ENCODE results near the gene LRRC75B. TPM values are rescaled to one million over a fixed set of nuclear protein-coding genes. Genes with fewer than 3 reads are reported as not detected.

The LRRC75B gene
- total RNA-seq, 1 experiment from 2014 or later: 18.1 TPM

DNA sequence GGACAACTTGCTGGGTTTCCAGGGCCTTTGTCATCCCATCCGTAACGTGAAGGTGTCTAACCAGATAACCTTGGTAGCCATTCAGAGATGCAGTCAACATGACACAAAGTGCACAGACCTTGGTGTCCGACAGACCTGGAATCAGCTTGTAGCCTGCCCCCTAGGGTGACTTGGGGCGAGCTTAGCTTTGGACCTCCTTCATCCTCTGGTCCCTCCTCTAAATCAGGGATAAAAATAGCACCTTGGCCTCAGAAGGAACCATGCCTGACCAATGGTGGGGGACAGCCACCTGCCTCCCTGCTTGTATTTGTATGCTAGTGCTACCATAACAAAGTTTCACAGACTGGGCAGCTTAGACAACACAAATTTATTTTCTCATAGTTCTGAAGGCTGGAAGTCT, 33.4 kb downstream of the LRRC75B start:
- H3K27ac Mint-ChIP-seq: no peak overlapping the region
- Histone ChIP-seq H3K23ac (ENCODE audit: insufficient read length, low read depth, low read length) (no peak overlapping the region), H4K5ac (ENCODE audit: insufficient read length, low read depth, low read length) (no peak overlapping the region), H4K91ac (ENCODE audit: insufficient read length, low read depth, low read length) (no peak overlapping the region), H2AFZ (ENCODE audit: low read length) (no peak overlapping the region), H3K4me2 (ENCODE audit: insufficient read depth, insufficient read length, low read length) (no peak overlapping the region), H3K27me3 (ENCODE audit: insufficient read depth, low read length) (no peaks in the 10 kb centered on the region), H3K9me3 (ENCODE audit: control insufficient read depth, low read depth, low read length) (no peaks in the 10 kb centered on the region), H4K8ac (replicated peaks; ENCODE audit: insufficient read length, low read depth, low read length) (no peak overlapping the region), H3K23me2 (ENCODE audit: insufficient read length, low read depth, low read length, poor library complexity, severe bottlenecking) (peaks cover 12% of the 10 kb centered on the region), H2BK12ac (ENCODE audit: insufficient read length, low read depth, low read length) (no peak overlapping the region), H3K4ac (ENCODE audit: low read depth, low read length) (no peak overlapping the region), H3K56ac (ENCODE audit: insufficient read length, low read depth, low read length) (no peak overlapping the region), H3K79me2 (ENCODE audit: insufficient read depth, low read length) (peaks cover 59% of the 10 kb centered on the region; the same call in 1 of the 2 replicates), H3K9ac (ENCODE audit: extremely low read depth, insufficient read length, low read length) (no peak overlapping the region), H2BK15ac (ENCODE audit: low read depth, low read length) (no peak overlapping the region), H4K20me1 (ENCODE audit: control insufficient read depth, insufficient read depth, insufficient read length) (peaks cover 2% of the 10 kb centered on the region), H2BK120ac (ENCODE audit: low read depth, low read length, poor library complexity, severe bottlenecking) (no peak overlapping the region), H3K14ac (ENCODE audit: insufficient read depth, low read length) (no peak overlapping the region), H2BK5ac (ENCODE audit: insufficient read length, low read length) (no peak overlapping the region), H2BK20ac (ENCODE audit: low read depth, low read length, poor library complexity, severe bottlenecking) (no peak overlapping the region), H3T11ph (ENCODE audit: low read length) (no peak overlapping the region), H3K79me1 (ENCODE audit: insufficient read depth, low read depth, low read length, poor library complexity, severe bottlenecking) (peaks cover 4% of the 10 kb centered on the region), H2AK5ac (ENCODE audit: insufficient read length, low read length) (no peak overlapping the region), H3K4me1 (ENCODE audit: insufficient read depth, low read length) (peaks cover 3% of the 10 kb centered on the region; the same call in 1 of the 2 replicates), H3K18ac (ENCODE audit: insufficient read length, low read depth, low read length) (no peak overlapping the region), H3K27ac (ENCODE audit: insufficient read length, low read depth, low read length) (no peak overlapping the region)
- no peak for DNase-seq
- H3K4me1 Mint-ChIP-seq: peaks cover 7 to 13% of the 10 kb centered on the region in 2 experiments
- peaks cover 40 to 59% (median 56%) of the 10 kb centered on the region in 3 experiments for H3K36me3 Mint-ChIP-seq (ENCODE audit: insufficient read depth in 1 of 3, low read depth in 3 of 3)
- WGBS (ENCODE audit: extremely low coverage, insufficient read length, low lambda C conversion rate): no CpG with 5 or more reads among the region's 4 CpGs
- no peaks in the 10 kb centered on the region for H3K27me3 Mint-ChIP-seq (ENCODE audit: low read depth)
- H3K9me3 Mint-ChIP-seq: peaks cover 2% of the 10 kb centered on the region in 2 experiments; a peak in 3 of 5 replicates
- TF ChIP-seq, protein P1, sequence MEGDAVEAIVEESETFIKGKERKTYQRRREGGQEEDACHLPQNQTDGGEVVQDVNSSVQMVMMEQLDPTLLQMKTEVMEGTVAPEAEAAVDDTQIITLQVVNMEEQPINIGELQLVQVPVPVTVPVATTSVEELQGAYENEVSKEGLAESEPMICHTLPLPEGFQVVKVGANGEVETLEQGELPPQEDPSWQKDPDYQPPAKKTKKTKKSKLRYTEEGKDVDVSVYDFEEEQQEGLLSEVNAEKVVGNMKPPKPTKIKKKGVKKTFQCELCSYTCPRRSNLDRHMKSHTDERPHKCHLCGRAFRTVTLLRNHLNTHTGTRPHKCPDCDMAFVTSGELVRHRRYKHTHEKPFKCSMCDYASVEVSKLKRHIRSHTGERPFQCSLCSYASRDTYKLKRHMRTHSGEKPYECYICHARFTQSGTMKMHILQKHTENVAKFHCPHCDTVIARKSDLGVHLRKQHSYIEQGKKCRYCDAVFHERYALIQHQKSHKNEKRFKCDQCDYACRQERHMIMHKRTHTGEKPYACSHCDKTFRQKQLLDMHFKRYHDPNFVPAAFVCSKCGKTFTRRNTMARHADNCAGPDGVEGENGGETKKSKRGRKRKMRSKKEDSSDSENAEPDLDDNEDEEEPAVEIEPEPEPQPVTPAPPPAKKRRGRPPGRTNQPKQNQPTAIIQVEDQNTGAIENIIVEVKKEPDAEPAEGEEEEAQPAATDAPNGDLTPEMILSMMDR (conservative IDR thresholded peaks at IDR 0.05): no peak
- H3K4me3 Mint-ChIP-seq: no peak overlapping the region

Data from H9 (cell line).